ENCODE data around the gene EPO. TPM values are rescaled to one million over a fixed set of nuclear protein-coding genes. Genes with fewer than 3 reads are reported as not detected.

EPO gene
- total RNA-seq, 2 donors from 2014 or later = not detected

GRCh38 chr7:100677308-100678267 lies 42.7 kb upstream of the EPO start:
- TF ChIP-seq CTCF (IDR thresholded peaks at IDR 0.05) = no peak
- Histone ChIP-seq H3K27me3 (replicated peaks; ENCODE audit: insufficient read depth) (no peaks in the 10 kb centered on the region), H3K36me3 (peaks cover 52% of the 10 kb centered on the region), H3K9me3 (no peaks in the 10 kb centered on the region), H3K4me3 (no peak overlapping the region), H3K27ac (no peak overlapping the region), H3K4me1 (ENCODE audit: control insufficient read depth in 1 of 2, low read depth in 2 of 2) (peaks cover 7 to 8% of the 10 kb centered on the region in 2 donors)
- DNase-seq (ENCODE audit: low spot score) = no peak
- no peak for ATAC-seq (ENCODE audit: insufficient number of reproducible peaks, low FRiP score, low read depth)

GRCh38 chr7:100678291-100678984 lies 41.8 kb upstream of the EPO start:
- H3K9me3 ChIP-seq = no peaks in the 10 kb centered on the region
- ATAC-seq (ENCODE audit: insufficient number of reproducible peaks, low FRiP score, low read depth) (no peak), DNase-seq (ENCODE audit: low spot score) (no peak)
- no peaks in the 10 kb centered on the region for H3K27me3 ChIP-seq (replicated peaks; ENCODE audit: insufficient read depth)
- peaks cover 4 to 8% of the 10 kb centered on the region in 2 donors for H3K4me1 ChIP-seq (ENCODE audit: control insufficient read depth in 1 of 2, low read depth in 2 of 2)
- peaks cover 61% of the 10 kb centered on the region for H3K36me3 ChIP-seq
- TF ChIP-seq CTCF (IDR thresholded peaks at IDR 0.05) = no peak
- no peak overlapping the region for H3K4me3 ChIP-seq
- H3K27ac ChIP-seq = no peak overlapping the region

- H3K4me3 ChIP-seq = no peak overlapping the region
- H3K27me3 ChIP-seq (replicated peaks; ENCODE audit: insufficient read depth) = no peaks in the 10 kb centered on the region
- H3K9me3 ChIP-seq = no peaks in the 10 kb centered on the region
- no peak for TF ChIP-seq CTCF (IDR thresholded peaks at IDR 0.05)
- H3K27ac ChIP-seq = peak overlapping the region in 1 of 2 donors; percentile 26
- DNase-seq (ENCODE audit: low spot score) (no peak), ATAC-seq (ENCODE audit: insufficient number of reproducible peaks, low FRiP score, low read depth) (no peak)
- peaks cover 4 to 8% of the 10 kb centered on the region in 2 donors for H3K4me1 ChIP-seq (ENCODE audit: control insufficient read depth in 1 of 2, low read depth in 2 of 2)
- peaks cover 69% of the 10 kb centered on the region for H3K36me3 ChIP-seq
Observed at GRCh38 chr7:100679129-100679926, 40.9 kb upstream of the EPO start.

GRCh38 chr7:100679927-100680575 lies 40.2 kb upstream of the EPO start:
- no peaks in the 10 kb centered on the region for H3K9me3 ChIP-seq
- H3K27ac ChIP-seq = peak overlapping the region; percentile 26 to 43
- H3K4me3 ChIP-seq = no peak overlapping the region
- DNase-seq (ENCODE audit: low spot score) = no peak
- H3K4me1 ChIP-seq (ENCODE audit: control insufficient read depth in 1 of 2, low read depth in 2 of 2) = peaks cover 4 to 8% of the 10 kb centered on the region in 2 donors
- peaks cover 76% of the 10 kb centered on the region for H3K36me3 ChIP-seq
- no peak for TF ChIP-seq CTCF (IDR thresholded peaks at IDR 0.05)
- ATAC-seq (ENCODE audit: insufficient number of reproducible peaks, low FRiP score, low read depth) = no peak
- H3K27me3 ChIP-seq (replicated peaks; ENCODE audit: insufficient read depth) = no peaks in the 10 kb centered on the region

Data from thoracic aorta (tissue), 2 donors.